K562 (cell line): Measurements from ENCODE around the gene ABLIM1. TPM values are rescaled to one million over a fixed set of nuclear protein-coding genes. Genes with fewer than 3 reads are reported as not detected.

Experiments used
- ATAC-seq: fragments of 200-7000 bp; cut with Tn5 transposase; 3 replicates; pipeline ENCODE4 v1.9.1; 2020; ENCODE audit warnings: moderate library complexity
- BruUV-seq: library from RNA; stranded (reverse); fragments of 400-500 nt; replicated peaks from 2 replicates; lab custom pipeline; 2021; lab: Mats Ljungman, UMichigan
- CTCF ChIA-PET: fragments of 300-600 bp; formaldehyde crosslinking; extraction: SDS; loops from one replicate; lab custom pipeline; 2021; ENCODE audit warnings: low intra/inter-chr PET ratio; lab: Yijun Ruan, JAX
- POLR2A ChIA-PET: fragments of 300-600, 350-650 bp; sonication (Branson Sonifier 250); formaldehyde crosslinking; extraction: SDS; loops from one replicate; lab custom pipeline; 2021; ENCODE audit warnings: antibody characterized with exemption, inconsistent platforms; lab: Yijun Ruan, JAX
- DNase-seq, 4 experiments: peaks; one replicate each; pipeline versions ENCODE4 v3.0.0 to v3.0.0-alpha.2; 2011 to 2018; ENCODE audit warnings: low spot score in 3 of 4, mixed read lengths in 3 of 4; ENCODE audit errors: extremely low read depth in 1 of 4
- FAIRE-seq: peaks from 2 replicates; lab custom pipeline; 2011; peaks lifted over from hg19 to GRCh38; lab: Jason Lieb, UNC
- H2AFZ ChIP-seq: 2 replicates; pipeline ENCODE4 v1.6.0; 2011; ENCODE audit warnings: low read depth, low read length, control low read depth, inconsistent platforms
- H3K27ac ChIP-seq: fragments of 200-600 bp; 3 replicates; pipeline ENCODE4 v1.8.0; 2011; ENCODE audit warnings: low read depth, mild to moderate bottlenecking, control low read depth, inconsistent platforms, low read length, moderate library complexity, mixed read lengths; ENCODE audit errors: extremely low read depth
- H3K27me3 ChIP-seq, 2 experiments: fragments of 300-600 bp in 1 of 2; 2 replicates in 1 of 2; 3 replicates in 1 of 2; pipeline versions ENCODE4 v1.6.0 to v1.8.0; 2011; ENCODE audit warnings: inconsistent platforms in 2 of 2, low read length in 2 of 2, mild to moderate bottlenecking in 1 of 2, mixed read lengths in 1 of 2, moderate library complexity in 1 of 2; ENCODE audit not compliant: control insufficient read depth in 2 of 2, insufficient read depth in 2 of 2
- H3K36me3 ChIP-seq: fragments of 300-600 bp; 3 replicates; pipeline ENCODE4 v1.8.0; 2011; ENCODE audit warnings: mild to moderate bottlenecking, low read length, inconsistent platforms; ENCODE audit not compliant: control insufficient read depth, insufficient read depth
- H3K4me1 ChIP-seq, 2 experiments: fragments of 200-600 bp in 1 of 2; replicated peaks in 1 of 2; 2 replicates in 1 of 2; 3 replicates in 1 of 2; pipeline versions ENCODE4 v1.5.1 to v1.8.0; 2011; ENCODE audit warnings: inconsistent platforms in 2 of 2, low read length in 2 of 2, mild to moderate bottlenecking in 1 of 2, mixed read lengths in 1 of 2, moderate library complexity in 1 of 2; ENCODE audit not compliant: control insufficient read depth in 2 of 2, insufficient read depth in 2 of 2
- H3K4me2 ChIP-seq: 2 replicates; pipeline ENCODE4 v1.6.1; 2011; ENCODE audit warnings: low read length, control low read depth, inconsistent platforms, mixed read lengths; ENCODE audit not compliant: insufficient read depth
- H3K4me3 ChIP-seq: fragments of 200-600 bp; sonication (generic), shearing (Covaris generic); 2 replicates; pipeline ENCODE4 v1.5.1; 2016; ENCODE audit warnings: control low read depth, inconsistent platforms
- H3K79me2 ChIP-seq: fragments of 200-600 bp; 3 replicates; pipeline ENCODE4 v1.8.0; 2011; ENCODE audit warnings: low read length, inconsistent platforms; ENCODE audit not compliant: control insufficient read depth, insufficient read depth
- H3K9ac ChIP-seq, 2 experiments: 2 replicates each; pipeline versions ENCODE4 v1.6.0 to v1.6.1; 2011; ENCODE audit warnings: low read depth in 2 of 2, low read length in 2 of 2, control low read depth in 1 of 2, inconsistent platforms in 1 of 2, mild to moderate bottlenecking in 1 of 2, mixed read lengths in 1 of 2; ENCODE audit not compliant: insufficient read depth in 1 of 2
- H3K9me1 ChIP-seq: one replicate; pipeline ENCODE4 v1.6.0; 2011; ENCODE audit warnings: inconsistent platforms, mild to moderate bottlenecking, low read length, moderate library complexity; ENCODE audit not compliant: control insufficient read depth, insufficient read depth
- H3K9me3 ChIP-seq: replicated peaks from 2 replicates; pipeline ENCODE4 v1.5.1; 2011; ENCODE audit warnings: low read depth, low read length, inconsistent platforms; ENCODE audit not compliant: control insufficient read depth, insufficient read depth
- H4K20me1 ChIP-seq: replicated peaks from 2 replicates; pipeline ENCODE4 v1.6.1; 2011; ENCODE audit warnings: low read length, inconsistent platforms, mixed read lengths; ENCODE audit not compliant: control insufficient read depth, insufficient read depth
- CBX2 ChIP-seq: fragments of 200-600 bp; sonication (generic); IDR thresholded peaks from one replicate; pipeline ENCODE4 v1.6.1; 2012; ENCODE audit warnings: mild to moderate bottlenecking, low read length, inconsistent platforms; ENCODE audit not compliant: insufficient read depth, poor library complexity, severe bottlenecking
- ERF ChIP-seq: fragments of 450-650 bp; formaldehyde crosslinking; IDR thresholded peaks from 2 replicates; pipeline ENCODE4 v1.4.0; 2020; ENCODE audit warnings: mild to moderate bottlenecking, mixed read lengths
- MAFK ChIP-seq: IDR thresholded peaks from 2 replicates; pipeline ENCODE4 v1.6.1; 2011; ENCODE audit warnings: low read length, improper control_type of control experiment
- NFIC ChIP-seq: fragments of 450-650 bp; IDR thresholded peaks from 2 replicates; pipeline ENCODE4 v1.6.1; 2017; ENCODE audit warnings: mild to moderate bottlenecking, inconsistent platforms
- POLR2AphosphoS2 ChIP-seq: IDR thresholded peaks from 2 replicates; pipeline ENCODE4 v1.6.1; 2012; ENCODE audit warnings: low read length, improper control_type of control experiment
- RBM17 ChIP-seq: fragments of 200-400 bp; formaldehyde crosslinking; IDR thresholded peaks from 2 replicates; pipeline ENCODE4 v1.6.1; 2017; ENCODE audit warnings: low read depth, mild to moderate bottlenecking, low read length, borderline replicate concordance
- SLC30A9 ChIP-seq: fragments of 250-450 bp; sonication (Bioruptor Pico); IDR thresholded peaks from 2 replicates; pipeline ENCODE4 v1.8.0; 2022; ENCODE audit warnings: mild to moderate bottlenecking, moderate library complexity
- ZEB2 ChIP-seq: fragments of 450-650 bp; IDR thresholded peaks from 2 replicates; pipeline ENCODE4 v1.6.1; 2016
- ZNF143 ChIP-seq: sonication (generic); formaldehyde crosslinking; IDR thresholded peaks from 2 replicates; pipeline ENCODE4 v1.9.0; 2022; ENCODE audit warnings: mild to moderate bottlenecking, missing genetic modification reagents
- ZNF165 ChIP-seq: fragments of 250-450 bp; sonication (Bioruptor Pico); IDR thresholded peaks from 2 replicates; pipeline ENCODE4 v1.4.0; 2020; ENCODE audit warnings: borderline replicate concordance
- ZNF197 ChIP-seq: fragments of 200-800 bp; sonication (Bioruptor generic); IDR thresholded peaks from 2 replicates; pipeline ENCODE4 v1.6.1; 2016; ENCODE audit warnings: low read depth, missing genetic modification characterization, missing compliant biosample characterization
- ZNF780A ChIP-seq: fragments of 250-450 bp; sonication (Bioruptor Pico); IDR thresholded peaks from 2 replicates; pipeline ENCODE4 v1.5.0; 2021; ENCODE audit warnings: mild to moderate bottlenecking
- ZNF79 ChIP-seq: fragments of 250-450 bp; sonication (Bioruptor Pico); IDR thresholded peaks from 2 replicates; pipeline ENCODE4 v1.4.0; 2020; ENCODE audit warnings: low read depth, mild to moderate bottlenecking, moderate library complexity
- ZSCAN29 ChIP-seq: fragments of 450-650 bp; IDR thresholded peaks from 2 replicates; pipeline ENCODE4 v1.6.1; 2017
- WGBS: fragments of 100-300 bp; shearing (Covaris generic); methylation state at CpG from one replicate; pipeline ENCODE4 v1.1.6; 2016; ENCODE audit warnings: low coverage, mixed read lengths; ENCODE audit not compliant: insufficient coverage; ENCODE audit errors: missing lambda C conversion rate; 5-methylcytosine and 5-hydroxymethylcytosine counted together
- in situ Hi-C: fragments of 300-500 bp; cut with MboI; formaldehyde crosslinking; loops from 4 replicates; pipeline ENCODE4 v1.15.0; 2018; ENCODE audit warnings: inconsistent platforms, mixed read lengths
- intact Hi-C: fragments of 100-400 bp; cut with micrococcal nuclease; formaldehyde crosslinking; loops from 2 replicates; pipeline ENCODE4 v1.14.2; 2022
- polyA plus RNA-seq, 8 experiments: library from polyadenylated mRNA; depleted of rRNA in 4 of 8; stranded (reverse) in 5 of 8; unstranded in 3 of 8; fragments of >200 nt; fragmentation: Nextera tagmentation in 2 of 8; fragmentation: Illumina TruSeq in 1 of 8; extraction: Ambion mirVana in 2 of 8; extraction: Trizol in 1 of 8; gene quantifications; 2 replicates each; pipeline versions ENCODE4 v1.2.1 to v1.2.3, GENCODE V29; 2011 to 2014; ENCODE audit warnings: inconsistent platforms in 1 of 8, missing spikeins in 1 of 8
- total RNA-seq, 7 experiments: library from RNA; depleted of rRNA in 6 of 7; stranded (reverse); fragments of >200 nt in 6 of 7; fragmentation: Illumina TruSeq in 2 of 7; extraction: Trizol in 2 of 7; gene quantifications; 2 replicates each; pipeline versions ENCODE4 v1.2.1 to v1.2.3, GENCODE V29; 2011 to 2021; ENCODE audit warnings: low replicate concordance in 1 of 7
- TF ChIP-seq, protein P1 (sequence below): sonication (generic); formaldehyde crosslinking; IDR thresholded peaks from 2 replicates; pipeline ENCODE4 v1.4.0; 2020; ENCODE audit warnings: mild to moderate bottlenecking, missing genetic modification reagents
- TF ChIP-seq, protein P2 (sequence below): fragments of 200-800 bp; sonication (Bioruptor generic); IDR thresholded peaks from 2 replicates; pipeline ENCODE4 v1.6.1; 2017; ENCODE audit warnings: missing genetic modification characterization, missing compliant biosample characterization
- TF ChIP-seq, protein P3 (sequence below): fragments of 450-650 bp; formaldehyde crosslinking; IDR thresholded peaks from 2 replicates; pipeline ENCODE4 v1.4.0; 2020; ENCODE audit warnings: mild to moderate bottlenecking
- TF ChIP-seq, protein P4 (sequence below): conservative IDR thresholded peaks from 2 replicates; pipeline ENCODE4 v1.6.1; 2011; ENCODE audit warnings: low read depth, mild to moderate bottlenecking, low read length; ENCODE audit not compliant: control insufficient read depth

Gene ABLIM1
- total and polyA plus RNA-seq, 9 of the 15 experiments (the other 6 are each of a cell fraction or from before 2014, with no cell fraction given) = 0.07 to 0.49 (median 0.14) TPM; not detected in 6

DNA sequence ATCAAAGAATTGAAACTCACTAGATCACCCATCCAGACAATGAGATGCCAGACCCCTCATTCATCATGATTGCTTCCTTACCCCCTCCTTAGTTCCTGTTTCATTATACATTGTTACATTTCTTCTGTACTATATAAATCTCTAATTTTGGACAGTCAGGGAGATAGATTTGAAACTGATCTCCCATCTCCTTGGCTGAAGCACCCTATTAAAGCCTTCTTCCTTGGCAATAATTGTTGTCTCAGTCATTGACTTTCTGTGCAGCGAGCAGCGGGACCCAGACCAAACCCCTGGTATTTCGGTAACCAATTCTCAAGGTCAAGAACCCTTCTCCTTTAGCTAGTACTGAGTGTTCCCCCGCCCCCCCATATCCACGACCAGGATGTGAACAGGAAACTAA lies 100.2 kb downstream of the ABLIM1 start:
- in situ Hi-C loops = no loop called here
- Histone ChIP-seq H3K4me1 (no peaks in the 10 kb centered on the region), H3K9ac (no peak overlapping the region), H3K9me3 (no peaks in the 10 kb centered on the region), H3K36me3 (no peaks in the 10 kb centered on the region), H4K20me1 (no peaks in the 10 kb centered on the region), H3K4me3 (no peak overlapping the region), H3K79me2 (no peaks in the 10 kb centered on the region), H3K9me1 (no peaks in the 10 kb centered on the region), H3K27ac (no peak overlapping the region), H2AFZ (no peak overlapping the region), H3K27me3 (no peaks in the 10 kb centered on the region), H3K4me2 (no peak overlapping the region)
- no peak for DNase-seq
- POLR2A ChIA-PET = no interaction called here
- ATAC-seq = no peak
- BruUV-seq = no TSS peak
- intact Hi-C loops = no loop called here
- FAIRE-seq = no peak
- WGBS = 2% methylated on average over 5 of the region's 5 CpGs
- TF ChIP-seq NFIC = no peak
- TF ChIP-seq POLR2AphosphoS2 = no peak
- TF ChIP-seq ZNF79 (CRISPR knock-in tag) = no peak
- TF ChIP-seq ZNF197 (CRISPR knock-in tag) = no peak
- TF ChIP-seq ZEB2 = no peak
- no peak for TF ChIP-seq RBM17
- TF ChIP-seq MAFK = no peak
- TF ChIP-seq ZSCAN29 = no peak
- no peak for TF ChIP-seq ZNF143 (CRISPR knock-in tag)
- TF ChIP-seq, protein P1, sequence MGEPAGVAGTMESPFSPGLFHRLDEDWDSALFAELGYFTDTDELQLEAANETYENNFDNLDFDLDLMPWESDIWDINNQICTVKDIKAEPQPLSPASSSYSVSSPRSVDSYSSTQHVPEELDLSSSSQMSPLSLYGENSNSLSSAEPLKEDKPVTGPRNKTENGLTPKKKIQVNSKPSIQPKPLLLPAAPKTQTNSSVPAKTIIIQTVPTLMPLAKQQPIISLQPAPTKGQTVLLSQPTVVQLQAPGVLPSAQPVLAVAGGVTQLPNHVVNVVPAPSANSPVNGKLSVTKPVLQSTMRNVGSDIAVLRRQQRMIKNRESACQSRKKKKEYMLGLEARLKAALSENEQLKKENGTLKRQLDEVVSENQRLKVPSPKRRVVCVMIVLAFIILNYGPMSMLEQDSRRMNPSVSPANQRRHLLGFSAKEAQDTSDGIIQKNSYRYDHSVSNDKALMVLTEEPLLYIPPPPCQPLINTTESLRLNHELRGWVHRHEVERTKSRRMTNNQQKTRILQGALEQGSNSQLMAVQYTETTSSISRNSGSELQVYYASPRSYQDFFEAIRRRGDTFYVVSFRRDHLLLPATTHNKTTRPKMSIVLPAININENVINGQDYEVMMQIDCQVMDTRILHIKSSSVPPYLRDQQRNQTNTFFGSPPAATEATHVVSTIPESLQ (CRISPR knock-in tag) = no peak
- TF ChIP-seq, protein P2, sequence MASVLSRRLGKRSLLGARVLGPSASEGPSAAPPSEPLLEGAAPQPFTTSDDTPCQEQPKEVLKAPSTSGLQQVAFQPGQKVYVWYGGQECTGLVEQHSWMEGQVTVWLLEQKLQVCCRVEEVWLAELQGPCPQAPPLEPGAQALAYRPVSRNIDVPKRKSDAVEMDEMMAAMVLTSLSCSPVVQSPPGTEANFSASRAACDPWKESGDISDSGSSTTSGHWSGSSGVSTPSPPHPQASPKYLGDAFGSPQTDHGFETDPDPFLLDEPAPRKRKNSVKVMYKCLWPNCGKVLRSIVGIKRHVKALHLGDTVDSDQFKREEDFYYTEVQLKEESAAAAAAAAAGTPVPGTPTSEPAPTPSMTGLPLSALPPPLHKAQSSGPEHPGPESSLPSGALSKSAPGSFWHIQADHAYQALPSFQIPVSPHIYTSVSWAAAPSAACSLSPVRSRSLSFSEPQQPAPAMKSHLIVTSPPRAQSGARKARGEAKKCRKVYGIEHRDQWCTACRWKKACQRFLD (CRISPR knock-in tag) = no peak
- no peak for TF ChIP-seq ZNF780A
- TF ChIP-seq, protein P3, sequence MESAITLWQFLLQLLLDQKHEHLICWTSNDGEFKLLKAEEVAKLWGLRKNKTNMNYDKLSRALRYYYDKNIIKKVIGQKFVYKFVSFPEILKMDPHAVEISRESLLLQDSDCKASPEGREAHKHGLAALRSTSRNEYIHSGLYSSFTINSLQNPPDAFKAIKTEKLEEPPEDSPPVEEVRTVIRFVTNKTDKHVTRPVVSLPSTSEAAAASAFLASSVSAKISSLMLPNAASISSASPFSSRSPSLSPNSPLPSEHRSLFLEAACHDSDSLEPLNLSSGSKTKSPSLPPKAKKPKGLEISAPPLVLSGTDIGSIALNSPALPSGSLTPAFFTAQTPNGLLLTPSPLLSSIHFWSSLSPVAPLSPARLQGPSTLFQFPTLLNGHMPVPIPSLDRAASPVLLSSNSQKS = no peak
- no peak for TF ChIP-seq CBX2
- TF ChIP-seq, protein P4, sequence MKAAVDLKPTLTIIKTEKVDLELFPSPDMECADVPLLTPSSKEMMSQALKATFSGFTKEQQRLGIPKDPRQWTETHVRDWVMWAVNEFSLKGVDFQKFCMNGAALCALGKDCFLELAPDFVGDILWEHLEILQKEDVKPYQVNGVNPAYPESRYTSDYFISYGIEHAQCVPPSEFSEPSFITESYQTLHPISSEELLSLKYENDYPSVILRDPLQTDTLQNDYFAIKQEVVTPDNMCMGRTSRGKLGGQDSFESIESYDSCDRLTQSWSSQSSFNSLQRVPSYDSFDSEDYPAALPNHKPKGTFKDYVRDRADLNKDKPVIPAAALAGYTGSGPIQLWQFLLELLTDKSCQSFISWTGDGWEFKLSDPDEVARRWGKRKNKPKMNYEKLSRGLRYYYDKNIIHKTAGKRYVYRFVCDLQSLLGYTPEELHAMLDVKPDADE = no peak
- no peak for TF ChIP-seq ERF (CRISPR knock-in tag)
- no peak for TF ChIP-seq ZNF165 (CRISPR knock-in tag)
- TF ChIP-seq SLC30A9 = no peak
- CTCF ChIA-PET = no interaction called here
